ENCODE data around the gene FAAP20.

DNA sequence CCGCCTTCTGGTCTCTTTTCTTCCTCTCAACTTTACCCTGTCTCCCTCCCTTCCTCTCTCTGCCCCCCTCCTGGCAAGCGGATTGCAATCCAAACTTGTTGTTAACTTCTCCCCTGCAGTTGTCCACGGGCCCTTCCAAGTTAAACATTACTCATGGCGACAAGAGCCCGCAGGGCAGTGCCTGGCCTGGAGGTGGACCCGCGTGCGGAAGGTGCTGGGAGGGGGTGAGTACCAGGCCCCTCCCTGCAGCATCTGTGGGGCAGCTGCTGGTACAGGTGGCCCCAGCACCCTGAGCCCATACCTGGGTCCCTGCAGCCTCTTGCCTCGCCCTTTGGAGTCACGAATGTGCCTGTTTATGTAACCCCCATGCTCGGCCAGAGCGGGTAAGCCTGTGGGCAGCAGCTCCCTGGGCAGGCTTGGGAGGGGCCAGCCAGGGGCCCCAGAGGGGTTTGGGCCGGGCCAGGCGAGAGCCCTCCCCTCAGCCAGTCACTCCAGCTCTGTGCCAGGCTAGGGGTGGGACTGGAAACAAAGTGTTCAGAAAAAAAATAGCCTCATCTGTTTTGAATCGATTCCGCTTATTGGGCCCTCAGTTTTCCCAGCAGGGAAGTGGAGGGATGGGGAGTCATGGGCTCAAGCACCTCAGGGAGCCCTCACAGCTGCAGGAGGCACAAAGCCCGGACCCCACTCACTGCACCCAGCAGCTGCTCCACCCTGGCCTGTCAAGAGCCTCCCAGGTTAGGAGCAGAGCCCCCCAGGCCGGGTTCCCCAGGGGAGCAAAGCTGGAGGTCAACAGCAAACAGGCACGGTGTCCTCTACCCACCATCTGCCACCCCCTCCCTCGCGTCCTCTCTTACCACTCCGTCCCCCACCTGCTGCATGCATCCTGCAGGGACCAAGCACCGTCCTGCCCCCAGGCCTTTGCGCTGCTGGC lies 14.0 kb upstream of the FAAP20 start:
- TF ChIP-seq ZNF530 (tag by site-specific recombination; IDR thresholded peaks at IDR 0.05; ENCODE audit: low read depth) (no peak), CTCF (tag by site-specific recombination; IDR thresholded peaks at IDR 0.05) (no peak), ZNF629 (tag by site-specific recombination; IDR thresholded peaks at IDR 0.05) (no peak), SETDB1 (IDR thresholded peaks at IDR 0.05; ENCODE audit: insufficient read length, low read length) (no peak), ZBTB10 (tag by site-specific recombination; IDR thresholded peaks at IDR 0.05) (no peak), KLF9 (tag by site-specific recombination; IDR thresholded peaks at IDR 0.05; ENCODE audit: low read depth) (no peak), ZNF292 (tag by site-specific recombination; IDR thresholded peaks at IDR 0.05; ENCODE audit: borderline replicate concordance, low read depth) (no peak), ZNF521 (tag by site-specific recombination; IDR thresholded peaks at IDR 0.05) (no peak), ZNF394 (tag by site-specific recombination; IDR thresholded peaks at IDR 0.05; ENCODE audit: borderline replicate concordance) (no peak)
- TF ChIP-seq, protein P1, sequence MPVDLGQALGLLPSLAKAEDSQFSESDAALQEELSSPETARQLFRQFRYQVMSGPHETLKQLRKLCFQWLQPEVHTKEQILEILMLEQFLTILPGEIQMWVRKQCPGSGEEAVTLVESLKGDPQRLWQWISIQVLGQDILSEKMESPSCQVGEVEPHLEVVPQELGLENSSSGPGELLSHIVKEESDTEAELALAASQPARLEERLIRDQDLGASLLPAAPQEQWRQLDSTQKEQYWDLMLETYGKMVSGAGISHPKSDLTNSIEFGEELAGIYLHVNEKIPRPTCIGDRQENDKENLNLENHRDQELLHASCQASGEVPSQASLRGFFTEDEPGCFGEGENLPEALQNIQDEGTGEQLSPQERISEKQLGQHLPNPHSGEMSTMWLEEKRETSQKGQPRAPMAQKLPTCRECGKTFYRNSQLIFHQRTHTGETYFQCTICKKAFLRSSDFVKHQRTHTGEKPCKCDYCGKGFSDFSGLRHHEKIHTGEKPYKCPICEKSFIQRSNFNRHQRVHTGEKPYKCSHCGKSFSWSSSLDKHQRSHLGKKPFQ (tag by site-specific recombination; IDR thresholded peaks at IDR 0.05), result no peak
